HG03432 (cell line): ENCODE data around the gene TRIM24.
"Not testable (repeated sequence)": the region's sequence is repeated elsewhere in the genome, so short reads cannot be mapped to it uniquely, and the experiment has no call there.

Source experiments
- ATAC-seq: cut with Tn5 transposase; IDR thresholded peaks from one replicate; pipeline ENCODE4 v1.9.1; 2021; ENCODE audit warnings: mild to moderate bottlenecking, moderate library complexity; ENCODE audit not compliant: unreplicated experiment

TRIM24 gene

GRCh38 chr7:138491612-138492386 lies 31.7 kb downstream of the TRIM24 start:
- ATAC-seq: no peak

- no peak for ATAC-seq
Observed at GRCh38 chr7:138492423-138492822, 32.4 kb downstream of the TRIM24 start.

GRCh38 chr7:138493535-138493934 lies 33.5 kb downstream of the TRIM24 start:
- no peak for ATAC-seq

- no peak for ATAC-seq
Observed at GRCh38 chr7:138495485-138495884, 35.4 kb downstream of the TRIM24 start.

GRCh38 chr7:138499340-138499739 lies 39.3 kb downstream of the TRIM24 start:
- no peak for ATAC-seq

DNA sequence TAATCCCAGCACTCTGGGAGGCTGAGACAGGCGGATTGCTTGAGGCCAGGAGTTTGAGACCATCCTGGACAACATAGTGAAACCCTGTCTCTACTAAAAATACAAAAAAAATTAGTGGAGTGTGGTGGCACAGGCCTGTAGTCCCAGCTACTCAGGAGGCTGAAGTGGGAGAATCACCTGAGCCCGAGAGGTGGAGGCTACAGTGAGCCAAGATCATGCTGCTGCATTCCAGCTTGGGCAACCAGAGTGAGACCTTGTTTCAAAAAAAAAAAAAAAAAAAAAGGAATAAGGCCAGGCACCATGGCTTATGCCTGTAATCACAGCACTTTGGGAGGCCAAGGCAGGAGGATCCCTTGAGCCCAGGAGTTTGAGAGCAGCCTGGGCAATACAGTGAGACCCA lies 40.2 kb downstream of the TRIM24 start:
- not testable (repeated sequence) for ATAC-seq

DNA sequence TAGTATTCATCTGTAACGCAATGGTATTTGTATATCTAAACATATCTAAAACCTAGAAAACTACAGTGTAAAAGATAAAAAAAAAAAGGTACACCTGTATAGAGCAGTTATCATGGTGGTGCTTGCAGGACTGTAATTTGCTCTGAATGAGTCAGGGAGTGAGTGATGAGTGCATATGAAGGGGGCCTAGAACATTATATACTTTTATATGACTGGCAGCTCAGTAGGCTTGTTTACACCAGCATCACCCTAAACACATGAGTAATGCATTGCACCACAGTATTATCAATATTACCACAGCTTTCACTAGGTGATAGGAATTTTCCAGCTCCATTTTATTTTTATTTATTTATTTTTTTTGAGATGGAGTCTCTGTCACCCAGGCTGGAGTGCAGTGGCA lies 40.8 kb downstream of the TRIM24 start:
- ATAC-seq: no peak

DNA sequence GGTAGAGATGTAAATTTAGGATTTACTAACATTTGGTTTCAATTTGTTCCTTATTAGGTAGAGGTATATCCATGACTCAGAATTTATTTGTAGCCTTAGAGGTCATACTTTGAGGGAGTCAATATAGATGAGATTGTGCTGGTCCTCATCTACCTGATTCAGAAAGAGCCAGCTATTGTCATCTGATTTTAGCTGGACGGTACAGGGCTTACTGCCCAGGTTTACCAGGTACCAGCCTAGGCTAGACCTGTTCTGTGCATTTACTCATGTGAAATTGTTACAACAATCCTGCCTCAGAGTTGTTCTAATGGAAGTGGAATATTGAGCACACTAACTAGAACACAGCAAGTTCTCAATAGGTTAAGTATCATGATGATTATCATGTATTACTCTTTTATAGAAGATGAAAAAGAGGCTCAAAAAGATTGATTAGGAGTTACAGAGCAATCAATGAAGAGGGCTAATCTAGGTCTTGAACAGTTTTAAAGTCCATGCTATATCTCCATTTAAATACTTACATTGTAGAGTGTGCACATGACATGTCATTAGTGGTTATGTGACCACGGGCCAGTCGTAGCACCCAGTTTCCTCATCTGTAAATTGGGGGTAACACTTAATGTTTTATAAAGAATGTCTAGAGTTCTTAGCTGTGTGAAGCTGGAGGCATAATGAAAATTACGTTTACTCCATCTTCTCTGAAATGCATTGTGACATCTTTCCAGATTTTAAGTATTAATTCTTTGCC lies 42.1 kb downstream of the TRIM24 start:
- ATAC-seq: no peak

DNA sequence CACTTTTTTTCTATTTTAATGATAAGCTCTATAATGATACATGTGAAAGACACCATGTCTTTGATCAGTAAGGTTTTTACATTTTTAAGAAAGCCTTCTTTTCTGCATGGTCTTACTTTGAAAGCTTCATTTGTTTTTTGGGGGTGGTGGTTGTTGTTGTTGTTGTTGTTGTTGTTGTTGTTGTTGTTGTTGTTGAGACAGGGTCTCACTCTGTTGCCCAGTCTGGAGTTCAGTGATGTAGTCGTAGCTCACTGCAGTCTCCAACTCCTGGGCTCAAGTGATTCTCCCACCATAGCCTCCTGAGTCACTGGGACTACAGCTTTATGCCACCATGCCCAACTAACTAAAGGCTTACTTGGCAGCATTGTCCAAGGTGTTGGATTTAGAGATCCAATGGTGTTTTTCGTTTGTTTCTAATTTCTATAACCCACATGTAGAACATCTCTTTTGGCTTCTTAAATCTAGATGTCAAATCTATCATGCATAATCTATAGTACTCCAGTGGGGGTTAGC lies 45.4 kb downstream of the TRIM24 start:
- no peak for ATAC-seq

GRCh38 chr7:138506764-138507163 lies 46.7 kb downstream of the TRIM24 start:
- ATAC-seq: no peak

DNA sequence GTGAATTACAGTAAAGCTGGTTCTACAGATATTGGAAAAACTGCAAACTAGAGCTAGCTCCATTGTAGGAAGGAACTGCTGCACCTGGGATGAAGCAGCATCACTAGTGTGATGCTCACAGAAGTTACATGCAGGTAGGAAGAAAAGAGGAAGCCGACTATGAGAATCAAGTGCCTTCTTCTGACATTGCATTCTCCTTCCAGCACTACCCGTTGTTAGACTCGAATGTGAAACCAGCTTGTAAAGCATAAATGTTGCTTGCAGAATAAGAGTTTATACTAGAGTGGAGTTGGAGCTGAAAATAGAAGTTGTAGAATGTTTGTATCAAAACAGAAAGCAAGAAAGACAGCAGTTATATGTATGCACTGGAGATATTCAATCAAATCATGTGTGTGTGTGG lies 49.9 kb downstream of the TRIM24 start:
- ATAC-seq: peak; percentile 58

GRCh38 chr7:138512092-138512858 lies 52.2 kb downstream of the TRIM24 start:
- no peak for ATAC-seq

DNA sequence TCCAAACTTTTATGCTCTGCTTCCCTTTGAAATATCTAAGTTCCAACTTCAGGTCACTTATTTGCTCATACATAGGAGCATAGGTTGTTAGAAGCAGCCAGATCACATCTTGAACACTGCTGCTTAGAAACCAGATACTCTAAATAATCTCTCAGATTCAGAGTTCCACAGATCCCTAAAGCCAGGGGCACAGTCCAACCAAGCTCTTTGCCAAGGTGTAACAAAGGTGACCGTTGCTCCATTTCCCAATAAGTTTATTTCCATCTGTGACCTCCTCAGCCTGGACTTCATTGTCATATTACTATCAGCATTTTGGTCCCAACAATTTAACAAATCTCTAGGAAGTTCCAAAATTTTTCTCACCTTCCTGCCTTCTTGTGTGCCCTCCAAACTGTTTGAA lies 52.8 kb downstream of the TRIM24 start:
- no peak for ATAC-seq

DNA sequence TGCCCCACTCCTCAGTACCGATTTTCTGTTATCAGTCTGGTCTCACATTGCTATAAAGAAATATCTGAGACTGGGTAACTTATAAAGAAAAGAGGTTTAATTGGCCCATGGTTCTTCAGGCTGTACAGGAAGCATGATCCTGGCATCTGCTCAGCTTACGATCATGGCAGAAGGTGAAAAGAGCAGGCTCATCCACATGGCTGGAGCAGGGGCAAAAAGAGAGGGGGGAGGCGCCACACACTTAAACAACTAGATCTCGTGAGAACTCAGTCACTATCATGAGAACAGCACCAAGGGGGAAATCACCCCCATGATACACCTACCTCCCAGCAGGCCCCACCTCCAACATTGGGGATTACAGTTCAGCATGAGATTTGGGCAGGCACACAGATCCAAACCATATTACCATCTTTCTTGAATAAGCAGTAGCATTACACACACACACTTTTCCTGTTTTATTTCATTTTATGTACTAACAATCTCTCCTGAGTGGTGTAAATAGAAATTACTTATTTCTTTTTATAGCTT lies 53.3 kb downstream of the TRIM24 start:
- no peak for ATAC-seq

DNA sequence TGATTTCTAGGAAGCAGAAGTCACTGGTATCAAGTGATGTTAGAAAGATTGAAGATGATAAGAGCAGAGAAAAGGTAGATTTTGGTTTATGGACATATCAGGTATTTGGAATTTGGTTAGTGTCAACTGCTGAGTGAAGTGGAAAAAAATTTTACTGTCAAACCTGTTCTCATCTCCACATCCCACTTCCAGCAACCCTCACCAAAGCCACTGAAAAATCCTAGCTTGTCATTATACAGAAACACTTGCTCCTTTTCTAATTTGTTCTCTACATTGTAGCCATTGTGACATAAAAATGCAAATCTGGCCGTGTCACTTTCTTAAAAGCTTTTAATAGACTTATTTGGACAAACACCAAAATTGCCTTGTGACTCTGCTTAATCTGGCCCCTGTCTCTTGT lies 54.0 kb downstream of the TRIM24 start:
- ATAC-seq: no peak

DNA sequence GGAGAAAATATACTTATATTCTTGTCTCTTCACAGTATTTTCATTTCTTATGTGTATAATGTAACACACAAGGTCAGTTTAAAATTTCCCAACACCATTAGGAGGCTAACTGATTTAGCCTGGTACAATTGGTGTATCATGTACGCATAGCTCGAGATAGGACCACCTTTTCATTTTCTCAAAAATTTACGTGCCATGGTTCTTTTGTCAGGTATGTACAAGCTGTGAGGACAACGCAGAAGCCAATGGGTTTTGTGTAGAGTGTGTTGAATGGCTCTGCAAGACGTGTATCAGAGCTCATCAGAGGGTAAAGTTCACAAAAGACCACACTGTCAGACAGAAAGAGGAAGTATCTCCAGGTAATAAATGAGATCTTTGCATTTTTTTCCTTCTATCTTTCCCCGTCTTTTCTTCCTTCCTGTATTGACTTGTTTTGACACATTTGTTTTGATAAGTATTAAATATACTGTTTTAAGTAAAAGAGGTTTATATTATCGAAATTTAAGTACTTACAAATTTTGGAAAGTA lies 55.0 kb downstream of the TRIM24 start:
- ATAC-seq: peak; percentile 76

- no peak for ATAC-seq
Observed at GRCh38 chr7:138519061-138519798, 59.2 kb downstream of the TRIM24 start.

DNA sequence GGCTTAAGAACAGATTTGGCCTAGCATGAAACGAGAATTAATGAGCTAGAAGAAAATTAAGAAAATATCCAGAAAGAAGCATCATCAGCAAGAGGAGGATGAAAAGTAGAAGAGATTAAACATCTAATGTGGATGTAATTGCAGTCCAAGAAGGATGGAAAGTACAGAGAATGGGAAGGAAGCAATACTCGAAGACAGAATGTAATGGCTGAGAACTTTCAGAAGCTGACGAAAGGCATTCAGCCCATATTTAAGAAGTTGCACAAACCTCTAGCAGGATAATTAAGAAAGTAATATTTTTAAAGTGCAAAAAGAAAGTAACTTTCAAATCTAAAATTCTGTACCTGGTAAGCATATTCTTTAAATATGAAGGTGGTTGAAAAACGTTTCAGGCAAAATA lies 60.7 kb downstream of the TRIM24 start:
- ATAC-seq: no peak

- ATAC-seq: no peak
Observed at GRCh38 chr7:138521837-138522461, 61.9 kb downstream of the TRIM24 start.

- ATAC-seq: no peak
Observed at GRCh38 chr7:138524259-138524658, 64.2 kb downstream of the TRIM24 start.
